Left lung (tissue), 10 donors: ENCODE results near the gene RPS6KA2. TPM values are rescaled to one million over a fixed set of nuclear protein-coding genes. Genes with fewer than 3 reads are reported as not detected.

ENCODE experiments used
- ATAC-seq: fragments of 200-7000 bp; cut with Tn5 transposase; one replicate; pipeline ENCODE4 v1.9.1; 2020; ENCODE audit warnings: moderate library complexity
- DNase-seq, 4 donors: peaks; one replicate each; pipeline ENCODE4 v3.0.0-alpha.2; 2013 to 2020
- H3K27ac ChIP-seq, 2 donors: fragments of 200-600 bp; sonication (generic) in 1 of 2; one replicate each; pipeline versions ENCODE4 v1.5.0 to v1.8.0; 2020 to 2021
- H3K27me3 ChIP-seq, 2 donors: fragments of 200-600 bp; sonication (generic) in 1 of 2; one replicate each; pipeline versions ENCODE4 v1.5.0 to v1.8.0; 2020 to 2021
- H3K36me3 ChIP-seq, 2 donors: fragments of 200-600 bp; sonication (generic) in 1 of 2; one replicate each; pipeline versions ENCODE4 v1.5.0 to v1.8.0; 2020 to 2021
- H3K4me1 ChIP-seq, 2 donors: fragments of 200-600 bp; one replicate each; pipeline ENCODE4 v1.8.0; 2021
- H3K4me3 ChIP-seq, 2 donors: fragments of 200-600 bp; sonication (generic) in 1 of 2; one replicate each; pipeline versions ENCODE4 v1.5.0 to v1.8.0; 2020 to 2021; ENCODE audit warnings: mild to moderate bottlenecking in 1 of 2
- H3K9me3 ChIP-seq, 2 donors: fragments of 200-600 bp; sonication (generic) in 1 of 2; one replicate each; pipeline versions ENCODE4 v1.5.0 to v1.8.0; 2020 to 2021
- intact Hi-C, 2 donors: fragments of 100-400 bp; cut with DNase I; formaldehyde crosslinking; loops; one replicate each; pipeline versions ENCODE4 v1.11.2 to v1.14.2; 2022
- polyA plus RNA-seq, 6 donors: library from polyadenylated mRNA; unstranded; fragments of 120-200 nt; gene quantifications; one replicate each; pipeline ENCODE4 v1.2.1, GENCODE V29; 2013; ENCODE audit not compliant: insufficient read length in 6 of 6
- total RNA-seq, 2 donors: library from RNA; stranded (reverse); fragmentation: NEBNext Ultra II Directional; extraction: Animal tissue kit (Norgen Biotek cat#: 25700); gene quantifications; one replicate each; pipeline ENCODE4 v1.2.1, GENCODE V29; 2021
- TF ChIP-seq, protein P1 (sequence below), 2 donors: fragments of 200-600 bp; sonication (generic) in 1 of 2; IDR thresholded peaks; one replicate each; pipeline versions ENCODE4 v1.5.0 to v1.8.0; 2021; ENCODE audit warnings: antibody characterized with exemption in 2 of 2
- donor health status: DM: no; HTN: yes; CAD: no.
- donor health status: DM: no; HTN: no; CAD: no.

RPS6KA2 gene
- total and polyA plus RNA-seq, 8 donors: 42.0 to 160 (median 48.0) TPM

DNA sequence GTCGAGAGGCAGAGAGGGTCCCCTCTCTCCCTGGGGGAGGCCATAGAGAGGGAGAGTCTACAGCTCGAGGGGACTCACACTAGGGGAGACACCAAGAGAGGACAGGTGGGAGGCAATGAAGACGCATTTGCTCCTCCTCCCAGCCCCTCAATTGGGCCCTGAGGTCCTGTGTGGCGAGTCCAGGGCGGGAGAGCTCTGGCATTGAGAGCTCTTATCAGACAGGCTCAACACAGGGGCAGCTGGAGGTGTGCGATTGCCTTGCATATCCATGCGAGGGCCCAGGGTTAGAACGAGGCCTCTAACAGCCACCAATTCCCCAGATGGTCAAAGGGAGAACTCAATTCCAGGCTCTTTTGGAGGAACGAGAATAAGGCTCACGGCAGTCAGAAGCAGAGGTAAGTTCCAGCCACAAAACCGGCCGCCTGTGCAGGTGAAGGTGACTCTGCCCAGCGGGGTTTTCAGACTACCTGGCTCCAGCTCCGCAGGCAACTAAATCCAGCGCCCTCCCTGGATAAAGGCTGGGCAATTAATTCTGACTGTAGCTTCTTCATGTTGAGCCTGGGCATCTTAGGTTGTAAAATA, 150.3 kb downstream of the RPS6KA2 start:
- H3K27ac ChIP-seq: no peak overlapping the region

GRCh38 chr6:166476061-166476591, 150.9 kb downstream of the RPS6KA2 start:
- ATAC-seq (no peak), DNase-seq (no peak)
- Histone ChIP-seq H3K36me3 (peaks cover 0 to 78% of the 10 kb centered on the region in 2 donors), H3K4me3 (no peak overlapping the region), H3K27ac (no peak overlapping the region), H3K4me1 (peaks cover 0 to 4% of the 10 kb centered on the region in 2 donors), H3K9me3 (no peaks in the 10 kb centered on the region), H3K27me3 (no peaks in the 10 kb centered on the region)
- TF ChIP-seq, protein P1, sequence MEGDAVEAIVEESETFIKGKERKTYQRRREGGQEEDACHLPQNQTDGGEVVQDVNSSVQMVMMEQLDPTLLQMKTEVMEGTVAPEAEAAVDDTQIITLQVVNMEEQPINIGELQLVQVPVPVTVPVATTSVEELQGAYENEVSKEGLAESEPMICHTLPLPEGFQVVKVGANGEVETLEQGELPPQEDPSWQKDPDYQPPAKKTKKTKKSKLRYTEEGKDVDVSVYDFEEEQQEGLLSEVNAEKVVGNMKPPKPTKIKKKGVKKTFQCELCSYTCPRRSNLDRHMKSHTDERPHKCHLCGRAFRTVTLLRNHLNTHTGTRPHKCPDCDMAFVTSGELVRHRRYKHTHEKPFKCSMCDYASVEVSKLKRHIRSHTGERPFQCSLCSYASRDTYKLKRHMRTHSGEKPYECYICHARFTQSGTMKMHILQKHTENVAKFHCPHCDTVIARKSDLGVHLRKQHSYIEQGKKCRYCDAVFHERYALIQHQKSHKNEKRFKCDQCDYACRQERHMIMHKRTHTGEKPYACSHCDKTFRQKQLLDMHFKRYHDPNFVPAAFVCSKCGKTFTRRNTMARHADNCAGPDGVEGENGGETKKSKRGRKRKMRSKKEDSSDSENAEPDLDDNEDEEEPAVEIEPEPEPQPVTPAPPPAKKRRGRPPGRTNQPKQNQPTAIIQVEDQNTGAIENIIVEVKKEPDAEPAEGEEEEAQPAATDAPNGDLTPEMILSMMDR (IDR thresholded peaks at IDR 0.05): no peak
- intact Hi-C loops: no loop called here

More for the DNA sequence above, 150.3 kb downstream of the RPS6KA2 start:
- Histone ChIP-seq H3K9me3 (no peaks in the 10 kb centered on the region), H3K4me3 (no peak overlapping the region), H3K36me3 (peaks cover 0 to 73% of the 10 kb centered on the region in 2 donors), H3K27me3 (no peaks in the 10 kb centered on the region), H3K4me1 (no peaks in the 10 kb centered on the region)
- TF ChIP-seq, protein P1 (IDR thresholded peaks at IDR 0.05): no peak
- DNase-seq (no peak), ATAC-seq (no peak)
- intact Hi-C loops: no loop called here

- no peak for ATAC-seq
- intact Hi-C loops: no loop called here
- H3K4me3 ChIP-seq: no peak overlapping the region
- peaks cover 0 to 9% of the 10 kb centered on the region in 2 donors for H3K4me1 ChIP-seq
- H3K27me3 ChIP-seq: no peaks in the 10 kb centered on the region
- peaks cover 0 to 82% of the 10 kb centered on the region in 2 donors for H3K36me3 ChIP-seq
- DNase-seq: peak in 1 of 4 donors; percentile 59
- no peaks in the 10 kb centered on the region for H3K9me3 ChIP-seq
- TF ChIP-seq, protein P1 (IDR thresholded peaks at IDR 0.05): no peak
- no peak overlapping the region for H3K27ac ChIP-seq
Observed at GRCh38 chr6:166474721-166475565, 152.1 kb downstream of the RPS6KA2 start.

DNA sequence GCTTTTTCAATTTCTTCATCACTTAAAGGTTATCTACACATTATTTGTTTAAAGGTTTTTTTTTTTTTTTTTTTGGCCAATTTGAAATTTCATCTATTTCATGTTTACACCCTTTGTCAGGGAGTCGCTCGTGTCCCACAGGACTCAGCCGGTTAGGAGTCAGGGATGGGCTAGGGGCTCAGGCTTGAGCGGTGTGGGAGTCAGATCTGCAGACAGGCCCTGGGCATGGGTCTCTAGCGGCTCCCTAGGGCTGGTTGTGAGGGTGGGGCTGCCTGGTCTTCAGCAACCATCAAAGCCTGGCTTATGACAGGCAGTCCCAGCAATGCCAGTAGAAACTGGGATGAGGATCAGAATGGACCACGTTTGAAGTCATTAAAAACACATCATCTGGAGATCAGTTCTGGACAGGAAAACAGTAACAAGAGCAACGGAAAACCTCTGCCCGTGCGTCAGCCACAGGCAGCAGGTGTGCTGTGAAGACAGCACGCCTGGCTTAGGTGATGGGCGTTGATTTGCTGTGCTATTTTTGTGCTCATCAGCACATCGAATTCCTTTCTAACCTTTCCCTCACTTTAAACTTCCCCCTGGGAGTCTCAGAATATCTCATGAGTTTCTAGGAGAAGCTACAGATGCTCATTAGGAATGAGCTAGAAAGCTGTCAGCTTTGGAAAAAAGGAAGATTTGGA, 153.0 kb downstream of the RPS6KA2 start:
- Histone ChIP-seq H3K9me3 (no peaks in the 10 kb centered on the region), H3K36me3 (peaks cover 0 to 82% of the 10 kb centered on the region in 2 donors), H3K4me3 (no peak overlapping the region), H3K4me1 (peaks cover 0 to 9% of the 10 kb centered on the region in 2 donors), H3K27me3 (no peaks in the 10 kb centered on the region), H3K27ac (no peak overlapping the region)
- TF ChIP-seq, protein P1 (IDR thresholded peaks at IDR 0.05): no peak
- peak in 1 of 4 donors; percentile 47 for DNase-seq
- no peak for ATAC-seq
- intact Hi-C loops: no loop called here
